Measurements from ENCODE around the gene OR13D1.
"Not testable (repeated sequence)": the region's sequence is repeated elsewhere in the genome, so short reads cannot be mapped to it uniquely, and the experiment has no call there.

OR13D1 gene, protein sequence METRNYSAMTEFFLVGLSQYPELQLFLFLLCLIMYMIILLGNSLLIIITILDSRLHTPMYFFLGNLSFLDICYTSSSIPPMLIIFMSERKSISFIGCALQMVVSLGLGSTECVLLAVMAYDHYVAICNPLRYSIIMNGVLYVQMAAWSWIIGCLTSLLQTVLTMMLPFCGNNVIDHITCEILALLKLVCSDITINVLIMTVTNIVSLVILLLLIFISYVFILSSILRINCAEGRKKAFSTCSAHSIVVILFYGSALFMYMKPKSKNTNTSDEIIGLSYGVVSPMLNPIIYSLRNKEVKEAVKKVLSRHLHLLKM
- 0 reads per million in 3 donors for total RNA-seq

- H3K27ac ChIP-seq (ENCODE audit: insufficient read depth, low read length, poor library complexity, severe bottlenecking) = no peak within 1 kb of the TSS
Measured at GRCh38 chr9:104694218-104694617, at the start of gene OR13D1. Gene OR13D1 (plus strand): TSS chr9:104694518. CDS start chr9:104694518, 0 bp downstream.

GRCh38 chr9:104658496-104659195 is 35.7 kb upstream of the OR13D1 start:
- Histone ChIP-seq H3K4me3 (ENCODE audit: insufficient read depth, low read depth, low read length, poor library complexity, severe bottlenecking) (no peak overlapping the region), H3K36me3 (ENCODE audit: control insufficient read depth, insufficient read depth, low read length) (no peaks in the 10 kb centered on the region), H3K27ac (ENCODE audit: insufficient read depth, low read length, poor library complexity, severe bottlenecking) (no peak overlapping the region), H3K9me3 (ENCODE audit: control insufficient read depth, low read length) (no peaks in the 10 kb centered on the region), H3K27me3 (replicated peaks; ENCODE audit: control insufficient read depth, insufficient read depth, low read length, poor library complexity, severe bottlenecking) (no peaks in the 10 kb centered on the region), H3K4me1 (ENCODE audit: control insufficient read depth, insufficient read depth, low read length, poor library complexity, severe bottlenecking) (no peaks in the 10 kb centered on the region)
- DNase-seq = no peak

More at GRCh38 chr9:104694218-104694617, at the start of gene OR13D1:
- no peaks in the 10 kb centered on the region for H3K9me3 ChIP-seq (ENCODE audit: control insufficient read depth, low read length)
- no peak within 1 kb of the TSS for H3K4me3 ChIP-seq (ENCODE audit: insufficient read depth, low read depth, low read length, poor library complexity, severe bottlenecking)
- no peaks in the 10 kb centered on the region for H3K36me3 ChIP-seq (ENCODE audit: control insufficient read depth, insufficient read depth, low read length)
- H3K4me1 ChIP-seq (ENCODE audit: control insufficient read depth, insufficient read depth, low read length, poor library complexity, severe bottlenecking) = no peaks in the 10 kb centered on the region
- DNase-seq = no peak
- no peaks in the 10 kb centered on the region for H3K27me3 ChIP-seq (replicated peaks; ENCODE audit: control insufficient read depth, insufficient read depth, low read length, poor library complexity, severe bottlenecking)

DNA sequence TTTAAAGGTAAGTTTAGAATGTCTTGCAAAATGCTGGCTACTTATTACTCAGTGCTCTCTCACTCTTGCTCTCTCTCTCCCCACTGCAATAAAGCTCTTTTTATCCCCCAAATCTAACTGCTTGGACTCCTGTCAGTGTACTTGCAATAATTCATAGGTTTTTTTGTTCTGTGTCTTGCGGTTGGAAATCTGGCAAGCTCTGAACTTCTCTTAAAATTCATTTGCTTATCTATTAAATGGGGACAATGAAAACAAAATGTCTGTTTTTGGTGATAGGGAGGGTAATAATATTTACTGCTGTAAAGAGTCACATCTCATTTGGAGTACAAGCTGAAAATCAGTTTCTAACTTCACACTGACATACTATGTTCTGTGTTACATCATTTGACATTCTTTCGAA is 18.7 kb upstream of the OR13D1 start:
- Histone ChIP-seq H3K4me1 (ENCODE audit: control insufficient read depth, insufficient read depth, low read length, poor library complexity, severe bottlenecking) (no peaks in the 10 kb centered on the region), H3K9me3 (ENCODE audit: control insufficient read depth, low read length) (no peaks in the 10 kb centered on the region), H3K4me3 (ENCODE audit: insufficient read depth, low read depth, low read length, poor library complexity, severe bottlenecking) (no peak overlapping the region), H3K27ac (ENCODE audit: insufficient read depth, low read length, poor library complexity, severe bottlenecking) (no peak overlapping the region), H3K36me3 (ENCODE audit: control insufficient read depth, insufficient read depth, low read length) (no peaks in the 10 kb centered on the region), H3K27me3 (replicated peaks; ENCODE audit: control insufficient read depth, insufficient read depth, low read length, poor library complexity, severe bottlenecking) (no peaks in the 10 kb centered on the region)
- no peak for DNase-seq

DNA sequence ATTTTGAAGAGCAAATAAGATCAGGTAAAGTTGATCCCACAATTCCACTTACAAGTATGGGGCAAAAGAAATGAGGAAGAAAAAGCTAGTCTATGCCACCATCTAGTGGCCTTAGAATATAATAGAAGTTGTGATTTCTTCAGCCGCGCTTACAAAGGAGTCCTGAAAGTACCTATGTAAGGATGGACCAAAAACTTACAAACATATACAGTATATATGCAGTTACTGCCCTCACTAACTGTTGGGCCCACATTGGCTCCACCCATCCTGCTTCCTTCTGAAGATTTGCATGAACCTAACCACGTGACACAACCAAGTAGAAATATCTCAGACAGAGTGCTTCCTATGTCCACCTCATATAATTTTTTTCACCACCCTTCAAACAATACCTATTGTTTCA is 11.7 kb upstream of the OR13D1 start:
- no peak for DNase-seq
- Histone ChIP-seq H3K36me3 (ENCODE audit: control insufficient read depth, insufficient read depth, low read length) (no peaks in the 10 kb centered on the region), H3K27me3 (replicated peaks; ENCODE audit: control insufficient read depth, insufficient read depth, low read length, poor library complexity, severe bottlenecking) (no peaks in the 10 kb centered on the region), H3K4me1 (ENCODE audit: control insufficient read depth, insufficient read depth, low read length, poor library complexity, severe bottlenecking) (no peaks in the 10 kb centered on the region), H3K4me3 (ENCODE audit: insufficient read depth, low read depth, low read length, poor library complexity, severe bottlenecking) (no peak overlapping the region), H3K9me3 (ENCODE audit: control insufficient read depth, low read length) (no peaks in the 10 kb centered on the region), H3K27ac (ENCODE audit: insufficient read depth, low read length, poor library complexity, severe bottlenecking) (no peak overlapping the region)

DNA sequence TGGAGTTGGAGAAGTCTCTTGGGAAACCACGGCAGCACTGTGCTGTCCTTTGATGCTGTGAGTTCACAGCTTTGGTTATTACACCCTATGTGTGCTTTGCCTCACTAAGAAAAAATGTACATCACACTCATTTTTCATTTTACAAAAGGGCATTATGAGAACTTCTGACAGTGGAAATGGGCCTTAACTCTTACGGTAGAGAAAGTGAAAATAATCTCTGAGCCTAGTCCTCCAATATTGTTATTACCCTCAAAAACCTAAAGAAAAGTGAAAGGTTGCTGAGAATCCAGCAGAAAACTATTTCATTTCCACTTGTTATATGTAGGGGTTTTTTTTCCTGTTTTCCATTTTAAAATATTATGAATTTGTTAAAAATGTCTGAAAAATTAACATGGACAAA is 8.2 kb upstream of the OR13D1 start:
- H3K9me3 ChIP-seq (ENCODE audit: control insufficient read depth, low read length) = no peaks in the 10 kb centered on the region
- H3K4me1 ChIP-seq (ENCODE audit: control insufficient read depth, insufficient read depth, low read length, poor library complexity, severe bottlenecking) = no peaks in the 10 kb centered on the region
- no peaks in the 10 kb centered on the region for H3K27me3 ChIP-seq (replicated peaks; ENCODE audit: control insufficient read depth, insufficient read depth, low read length, poor library complexity, severe bottlenecking)
- DNase-seq = no peak
- no peak overlapping the region for H3K27ac ChIP-seq (ENCODE audit: insufficient read depth, low read length, poor library complexity, severe bottlenecking)
- H3K36me3 ChIP-seq (ENCODE audit: control insufficient read depth, insufficient read depth, low read length) = no peaks in the 10 kb centered on the region
- no peak overlapping the region for H3K4me3 ChIP-seq (ENCODE audit: insufficient read depth, low read depth, low read length, poor library complexity, severe bottlenecking)

DNA sequence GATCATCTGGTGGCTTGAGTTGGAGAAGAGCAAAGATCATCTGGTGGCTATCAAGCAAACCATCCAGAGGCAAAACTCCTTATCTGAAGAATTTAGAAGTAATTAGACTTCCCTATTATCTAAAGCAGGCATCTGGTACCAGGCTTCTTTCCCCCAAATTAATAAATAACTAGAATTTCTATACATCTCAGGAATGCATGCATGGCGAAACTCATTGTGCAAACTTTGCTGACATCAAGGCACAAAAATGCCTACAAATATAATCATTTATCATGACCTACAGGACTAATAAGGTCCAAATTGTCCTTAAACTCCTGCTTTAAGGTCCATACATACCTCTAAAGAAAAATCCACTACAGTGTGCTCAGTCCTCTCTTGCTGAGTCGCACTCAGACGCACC is 6.0 kb downstream of the OR13D1 start:
- Histone ChIP-seq H3K4me1 (ENCODE audit: control insufficient read depth, insufficient read depth, low read length, poor library complexity, severe bottlenecking) (no peaks in the 10 kb centered on the region), H3K36me3 (ENCODE audit: control insufficient read depth, insufficient read depth, low read length) (no peaks in the 10 kb centered on the region), H3K9me3 (ENCODE audit: control insufficient read depth, low read length) (no peaks in the 10 kb centered on the region), H3K27me3 (replicated peaks; ENCODE audit: control insufficient read depth, insufficient read depth, low read length, poor library complexity, severe bottlenecking) (no peaks in the 10 kb centered on the region), H3K4me3 (ENCODE audit: insufficient read depth, low read depth, low read length, poor library complexity, severe bottlenecking) (no peak overlapping the region), H3K27ac (ENCODE audit: insufficient read depth, low read length, poor library complexity, severe bottlenecking) (no peak overlapping the region)
- DNase-seq = no peak

- not testable (repeated sequence) for H3K9me3 ChIP-seq (ENCODE audit: control insufficient read depth, low read length); DNase-seq
Measured at GRCh38 chr9:104708737-104709136, 14.4 kb downstream of the OR13D1 start.

DNA sequence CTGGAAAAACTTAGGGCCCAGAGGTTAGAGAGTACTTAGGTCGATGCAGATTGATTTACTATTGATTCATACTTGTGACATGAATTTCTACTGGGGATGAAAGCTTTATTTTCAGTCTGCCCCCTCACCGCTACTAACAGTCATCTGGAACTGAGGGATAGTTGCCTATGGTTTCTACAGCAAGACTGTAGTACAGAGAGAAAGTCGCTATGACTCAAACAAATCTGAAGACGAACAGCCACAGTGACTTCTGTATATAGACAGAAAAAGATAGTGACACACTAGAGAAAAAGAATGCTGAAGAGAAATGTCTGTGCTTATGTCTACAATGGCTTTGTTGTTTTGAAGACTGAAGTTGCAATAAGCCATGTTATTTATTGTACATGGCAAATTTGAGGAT is 17.3 kb downstream of the OR13D1 start:
- Histone ChIP-seq H3K4me3 (ENCODE audit: insufficient read depth, low read depth, low read length, poor library complexity, severe bottlenecking) (no peak overlapping the region), H3K36me3 (ENCODE audit: control insufficient read depth, insufficient read depth, low read length) (no peaks in the 10 kb centered on the region), H3K4me1 (ENCODE audit: control insufficient read depth, insufficient read depth, low read length, poor library complexity, severe bottlenecking) (no peaks in the 10 kb centered on the region), H3K27ac (ENCODE audit: insufficient read depth, low read length, poor library complexity, severe bottlenecking) (no peak overlapping the region), H3K27me3 (replicated peaks; ENCODE audit: control insufficient read depth, insufficient read depth, low read length, poor library complexity, severe bottlenecking) (no peaks in the 10 kb centered on the region), H3K9me3 (ENCODE audit: control insufficient read depth, low read length) (no peaks in the 10 kb centered on the region)
- DNase-seq = no peak

More at GRCh38 chr9:104708737-104709136, 14.4 kb downstream of the OR13D1 start:
- H3K36me3 ChIP-seq (ENCODE audit: control insufficient read depth, insufficient read depth, low read length); H3K27me3 ChIP-seq (replicated peaks; ENCODE audit: control insufficient read depth, insufficient read depth, low read length, poor library complexity, severe bottlenecking); H3K4me3 ChIP-seq (ENCODE audit: insufficient read depth, low read depth, low read length, poor library complexity, severe bottlenecking); H3K27ac ChIP-seq (ENCODE audit: insufficient read depth, low read length, poor library complexity, severe bottlenecking); H3K4me1 ChIP-seq (ENCODE audit: control insufficient read depth, insufficient read depth, low read length, poor library complexity, severe bottlenecking): not testable (repeated sequence)

GRCh38 chr9:104725014-104725413 is 30.7 kb downstream of the OR13D1 start:
- no peak for DNase-seq
- Histone ChIP-seq H3K9me3 (ENCODE audit: control insufficient read depth, low read length) (no peaks in the 10 kb centered on the region), H3K4me3 (ENCODE audit: insufficient read depth, low read depth, low read length, poor library complexity, severe bottlenecking) (no peak overlapping the region), H3K4me1 (ENCODE audit: control insufficient read depth, insufficient read depth, low read length, poor library complexity, severe bottlenecking) (no peaks in the 10 kb centered on the region), H3K36me3 (ENCODE audit: control insufficient read depth, insufficient read depth, low read length) (no peaks in the 10 kb centered on the region), H3K27me3 (replicated peaks; ENCODE audit: control insufficient read depth, insufficient read depth, low read length, poor library complexity, severe bottlenecking) (no peaks in the 10 kb centered on the region), H3K27ac (ENCODE audit: insufficient read depth, low read length, poor library complexity, severe bottlenecking) (no peak overlapping the region)

DNA sequence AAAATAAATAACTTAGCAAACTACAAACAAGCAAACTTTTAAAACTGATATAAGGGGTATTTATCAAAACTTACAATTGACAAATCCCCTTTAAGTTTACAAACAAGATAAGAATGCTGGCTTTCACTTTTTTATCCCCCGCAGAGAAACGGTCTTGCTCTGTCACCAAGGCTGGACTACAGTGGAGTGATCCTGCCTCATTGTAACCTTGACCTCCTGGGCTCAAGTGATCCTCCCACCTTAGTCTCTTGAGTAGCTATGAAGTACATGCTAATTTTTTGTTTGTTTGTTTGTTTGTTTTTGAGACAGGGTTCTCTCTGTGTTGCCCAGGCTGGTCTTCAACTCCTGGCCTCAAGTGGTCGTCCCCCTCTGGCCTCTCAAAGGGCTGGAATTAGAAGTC is 44.1 kb downstream of the OR13D1 start:
- Histone ChIP-seq H3K4me1 (ENCODE audit: control insufficient read depth, insufficient read depth, low read length, poor library complexity, severe bottlenecking) (no peaks in the 10 kb centered on the region), H3K27me3 (replicated peaks; ENCODE audit: control insufficient read depth, insufficient read depth, low read length, poor library complexity, severe bottlenecking) (no peaks in the 10 kb centered on the region), H3K36me3 (ENCODE audit: control insufficient read depth, insufficient read depth, low read length) (no peaks in the 10 kb centered on the region), H3K9me3 (ENCODE audit: control insufficient read depth, low read length) (no peaks in the 10 kb centered on the region), H3K27ac (ENCODE audit: insufficient read depth, low read length, poor library complexity, severe bottlenecking) (no peak overlapping the region), H3K4me3 (ENCODE audit: insufficient read depth, low read depth, low read length, poor library complexity, severe bottlenecking) (no peak overlapping the region)
- no peak for DNase-seq
